Posterior vena cava (tissue), 2 donors: ENCODE results near the gene USH1G. TPM values are rescaled to one million over a fixed set of nuclear protein-coding genes. Genes with fewer than 3 reads are reported as not detected.
"Not testable (repeated sequence)": the region's sequence is repeated elsewhere in the genome, so short reads cannot be mapped to it uniquely, and the experiment has no call there.

Source experiments
- DNase-seq: peaks from one replicate; pipeline ENCODE4 v3.0.0-alpha.2; 2020; ENCODE audit warnings: low spot score
- intact Hi-C, 2 donors: fragments of 100-400 bp; cut with DNase I; formaldehyde crosslinking; loops; one replicate each; pipeline versions ENCODE4 v1.14.1 to v1.14.2; 2022 to 2023
- total RNA-seq, 2 donors: library from RNA; stranded (reverse); fragmentation: NEBNext Ultra II Directional; extraction: Animal tissue kit (Norgen Biotek cat#: 25700); gene quantifications; one replicate each; pipeline ENCODE4 v1.2.1, GENCODE V29; 2021
- donor health status: DM: yes; HTN: yes; CAD: no.
- donor health status: DM: yes; HTN: yes; CAD: no.

The USH1G gene
- total RNA-seq, 2 donors from 2014 or later, result not detected

GRCh38 chr17:74881073-74881472 lies 42.0 kb downstream of the USH1G start:
- intact Hi-C loops, result no loop called here
- no peak for DNase-seq

GRCh38 chr17:74879308-74879707 lies 43.7 kb downstream of the USH1G start:
- DNase-seq, result no peak
- intact Hi-C loops, result no loop called here

GRCh38 chr17:74878658-74879057 lies 44.4 kb downstream of the USH1G start:
- DNase-seq, result no peak
- intact Hi-C loops, result no loop called here

- DNase-seq, result no peak
- intact Hi-C loops, result no loop called here
Observed at GRCh38 chr17:74877592-74878548, 45.2 kb downstream of the USH1G start.

- intact Hi-C loops, result no loop called here
- no peak for DNase-seq
Observed at GRCh38 chr17:74875977-74876593, 47.0 kb downstream of the USH1G start.

GRCh38 chr17:74875155-74875976 lies 47.7 kb downstream of the USH1G start:
- intact Hi-C loops, result no loop called here
- DNase-seq, result no peak

- no peak for DNase-seq
- intact Hi-C loops, result no loop called here
Observed at GRCh38 chr17:74874615-74875037, 48.4 kb downstream of the USH1G start.

- no peak for DNase-seq
- intact Hi-C loops, result no loop called here
Observed at GRCh38 chr17:74873874-74874614, 49.0 kb downstream of the USH1G start.

- intact Hi-C loops, result no loop called here
- peak; percentile 100 for DNase-seq
Observed at GRCh38 chr17:74873037-74873873, 49.8 kb downstream of the USH1G start.

- intact Hi-C loops, result no loop called here
- DNase-seq, result no peak
Observed at GRCh38 chr17:74872313-74873036, 50.6 kb downstream of the USH1G start, which contains the start of gene FDXR. Gene FDXR, minus strand, starts transcription at chr17:74872994. Its CDS starts 50 bp downstream, at chr17:74872944.

- intact Hi-C loops, result no loop called here
- no peak for DNase-seq
Observed at GRCh38 chr17:74871356-74872076, 51.5 kb downstream of the USH1G start.

GRCh38 chr17:74870512-74870911 lies 52.5 kb downstream of the USH1G start:
- intact Hi-C loops, result no loop called here
- no peak for DNase-seq

GRCh38 chr17:74870028-74870427 lies 53.0 kb downstream of the USH1G start:
- DNase-seq, intact Hi-C loops: not testable (repeated sequence)

GRCh38 chr17:74868908-74869255 lies 54.2 kb downstream of the USH1G start:
- DNase-seq, result no peak
- intact Hi-C loops, result no loop called here

GRCh38 chr17:74868251-74868907 lies 54.7 kb downstream of the USH1G start:
- no peak for DNase-seq
- intact Hi-C loops, result no loop called here

- intact Hi-C loops, result no loop called here
Observed at GRCh38 chr17:74866198-74866835, 56.7 kb downstream of the USH1G start.

More at GRCh38 chr17:74866198-74866835, 56.7 kb downstream of the USH1G start:
- no peak for DNase-seq
